Measurements from ENCODE around the gene RAB9B. TPM values are rescaled to one million over a fixed set of nuclear protein-coding genes. Genes with fewer than 3 reads are reported as not detected.
"Not testable (repeated sequence)": the region's sequence is repeated elsewhere in the genome, so short reads cannot be mapped to it uniquely, and the experiment has no call there.

Gene RAB9B, protein sequence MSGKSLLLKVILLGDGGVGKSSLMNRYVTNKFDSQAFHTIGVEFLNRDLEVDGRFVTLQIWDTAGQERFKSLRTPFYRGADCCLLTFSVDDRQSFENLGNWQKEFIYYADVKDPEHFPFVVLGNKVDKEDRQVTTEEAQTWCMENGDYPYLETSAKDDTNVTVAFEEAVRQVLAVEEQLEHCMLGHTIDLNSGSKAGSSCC
- 1.0 TPM for polyA plus RNA-seq (2013, experiment 1 of 2; ENCODE audit: insufficient read length)
- 1.5 TPM for polyA plus RNA-seq (2013, experiment 2 of 2; ENCODE audit: insufficient read length)

GRCh38 chrX:103831803-103832544 lies at the start of gene RAB9B:
TSS of gene RAB9B (minus strand) at chrX:103832257. CDS start at chrX:103825784, 6,473 bp downstream.
- peak; percentile 43 for DNase-seq

DNA sequence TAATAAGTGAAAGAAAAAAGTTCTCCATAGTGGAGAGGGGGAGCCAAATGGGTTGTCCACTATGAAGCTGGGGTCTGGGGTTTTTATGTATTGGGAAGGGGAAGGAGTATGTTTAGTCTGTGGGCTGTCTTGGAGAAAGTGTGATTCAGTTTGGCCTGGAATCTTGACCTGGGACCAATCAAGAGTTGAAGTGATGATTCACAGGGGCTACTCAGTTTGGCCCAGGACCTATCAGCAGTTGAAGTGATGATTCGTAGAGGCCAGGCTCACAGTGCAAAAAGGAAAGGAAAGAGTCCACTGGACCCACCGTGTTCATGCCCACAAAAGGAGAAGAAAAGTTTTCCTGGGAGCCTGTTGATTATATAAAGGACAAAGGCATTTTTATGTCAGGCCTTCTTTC lies 47.3 kb upstream of the RAB9B start:
- DNase-seq, result peak; percentile 73

- peak; percentile 91 for DNase-seq
Observed at GRCh38 chrX:103878466-103879122, 46.5 kb upstream of the RAB9B start.

- no peak for DNase-seq
Observed at GRCh38 chrX:103877571-103877970, 45.5 kb upstream of the RAB9B start.

DNA sequence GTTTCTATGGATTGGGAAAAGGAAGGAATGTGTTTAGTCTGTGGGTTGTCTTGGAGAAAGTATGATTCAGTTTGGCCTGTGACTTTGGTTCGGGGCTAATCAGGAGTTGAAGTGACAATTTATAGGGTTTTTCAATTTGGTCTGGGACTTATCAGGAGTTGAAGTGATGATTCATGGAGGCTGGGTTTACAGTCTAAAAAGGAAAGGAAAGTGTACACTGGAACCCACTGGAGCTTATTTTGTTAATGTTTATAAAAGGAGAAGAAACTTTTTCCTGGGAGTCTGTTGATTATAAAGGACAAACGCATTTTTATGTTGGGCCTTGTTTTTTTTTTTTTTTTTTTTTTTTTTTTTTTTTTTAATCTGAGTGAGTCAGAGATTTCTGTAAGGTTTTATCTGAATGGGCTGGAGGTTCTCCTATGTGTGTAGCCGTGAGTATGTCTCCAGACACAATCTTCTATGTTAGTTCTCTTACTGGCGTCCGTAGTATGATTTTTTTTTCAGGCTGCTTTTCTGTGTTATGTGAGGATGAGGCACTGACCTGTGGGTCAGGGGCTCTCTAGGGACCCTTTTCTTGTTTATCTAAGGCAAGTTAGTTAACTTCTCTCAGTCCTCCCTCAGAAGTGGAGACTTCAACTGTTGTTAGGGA lies 33.0 kb upstream of the RAB9B start:
- DNase-seq, result peak; percentile 24

GRCh38 chrX:103864149-103864548 lies 32.1 kb upstream of the RAB9B start:
- DNase-seq, result no peak

DNA sequence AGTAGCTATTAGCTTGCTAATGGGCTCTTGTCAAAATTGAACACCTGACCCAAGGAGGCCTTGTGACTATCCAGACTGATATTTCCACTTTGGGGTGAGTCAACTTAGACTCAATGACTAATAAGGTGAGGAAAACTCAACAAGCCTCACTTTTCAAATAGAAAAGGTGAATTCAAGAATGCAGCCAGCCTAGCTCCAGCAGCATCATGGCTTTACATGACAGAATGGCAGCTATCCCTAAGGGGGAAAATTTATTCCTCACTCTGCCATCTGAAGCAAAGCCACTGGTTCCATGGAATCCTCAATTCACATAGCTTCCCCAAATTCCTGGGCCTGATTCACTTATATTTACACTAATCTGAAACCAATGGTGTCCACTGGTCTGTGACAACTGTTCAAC lies 29.1 kb upstream of the RAB9B start:
- DNase-seq, result no peak

GRCh38 chrX:103849558-103849957 lies 17.5 kb upstream of the RAB9B start:
- DNase-seq, result no peak

DNA sequence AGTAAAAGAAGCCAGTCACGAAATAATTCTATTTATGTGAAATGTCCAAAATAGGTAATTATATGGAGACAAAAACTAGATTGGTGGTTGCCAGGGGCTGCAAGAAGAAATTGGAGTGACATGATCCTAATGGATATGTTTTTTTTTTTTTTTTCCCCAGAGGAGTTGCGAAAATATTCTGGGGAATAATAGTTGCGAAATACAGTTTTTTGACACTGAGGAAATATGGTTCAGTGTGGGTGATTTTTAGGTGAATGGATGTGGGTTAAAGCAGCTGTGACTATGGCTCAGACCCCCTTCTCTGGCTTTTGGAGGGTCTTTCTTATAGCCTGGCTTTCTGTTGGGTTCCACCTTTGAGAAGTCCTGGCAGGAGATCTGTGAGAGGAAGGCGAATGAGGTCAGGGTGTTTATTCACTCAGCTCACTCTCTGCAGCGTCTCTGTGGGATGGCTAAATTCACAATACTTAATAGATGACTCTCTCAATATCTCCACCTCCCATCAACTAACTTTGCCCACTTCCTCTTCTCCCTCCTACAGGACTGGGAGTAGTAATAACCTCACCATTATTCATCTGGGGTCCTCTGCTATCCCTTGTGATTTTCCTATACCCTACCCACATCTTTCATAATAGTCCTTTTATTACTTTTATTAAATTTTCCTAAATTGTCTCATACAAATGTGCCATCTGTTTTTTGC lies 15.3 kb upstream of the RAB9B start:
- peak; percentile 47 for DNase-seq

- DNase-seq, result no peak
Observed at GRCh38 chrX:103846386-103846785, 14.3 kb upstream of the RAB9B start.

- DNase-seq, result peak; percentile 81
Observed at GRCh38 chrX:103845165-103845653, 13.2 kb upstream of the RAB9B start.

- DNase-seq, result peak; percentile 30
Observed at GRCh38 chrX:103839404-103839803, 7.3 kb upstream of the RAB9B start.

GRCh38 chrX:103831342-103831802 lies 685 bp downstream of the RAB9B start:
- no peak for DNase-seq

GRCh38 chrX:103830848-103831247 lies 1.2 kb downstream of the RAB9B start:
- no peak for DNase-seq

DNA sequence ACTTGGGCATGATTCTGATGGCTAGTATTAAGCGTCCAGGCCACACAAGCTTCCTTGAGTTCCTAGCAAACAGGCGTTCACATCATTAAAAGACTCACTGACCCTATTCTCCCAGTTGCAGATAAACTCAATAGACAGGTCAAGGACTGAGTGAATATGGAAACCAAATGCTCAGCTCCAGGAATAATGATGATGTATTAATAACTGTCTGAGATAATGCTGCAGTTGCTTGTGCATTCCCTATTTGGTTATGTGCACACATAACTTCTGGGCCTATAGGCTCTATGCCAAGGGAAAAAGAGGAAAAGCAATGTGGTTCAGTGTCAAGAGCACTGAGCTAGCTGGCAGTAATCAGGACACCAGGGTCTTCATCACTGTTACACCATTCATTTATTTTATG lies 3.5 kb downstream of the RAB9B start:
- DNase-seq, result no peak

DNA sequence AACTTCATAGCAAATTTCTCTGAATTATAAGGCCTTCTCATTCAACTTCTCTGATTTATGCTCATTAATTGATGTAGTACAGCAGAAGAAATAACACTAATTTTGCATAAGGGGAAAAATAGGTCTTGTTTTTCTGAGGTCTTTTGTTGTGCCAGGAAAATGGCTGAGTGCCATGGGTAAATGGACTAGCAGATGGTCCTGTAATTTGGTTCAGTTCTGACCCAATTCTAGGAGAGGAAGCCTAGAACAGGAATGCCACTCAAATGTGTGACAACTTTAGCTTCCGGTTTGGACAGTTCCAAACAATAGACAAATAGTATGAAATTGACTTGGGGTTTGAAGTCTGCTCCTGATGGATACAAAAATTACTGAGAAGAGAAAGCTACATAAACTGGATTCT lies 6.2 kb downstream of the RAB9B start:
- no peak for DNase-seq

DNA sequence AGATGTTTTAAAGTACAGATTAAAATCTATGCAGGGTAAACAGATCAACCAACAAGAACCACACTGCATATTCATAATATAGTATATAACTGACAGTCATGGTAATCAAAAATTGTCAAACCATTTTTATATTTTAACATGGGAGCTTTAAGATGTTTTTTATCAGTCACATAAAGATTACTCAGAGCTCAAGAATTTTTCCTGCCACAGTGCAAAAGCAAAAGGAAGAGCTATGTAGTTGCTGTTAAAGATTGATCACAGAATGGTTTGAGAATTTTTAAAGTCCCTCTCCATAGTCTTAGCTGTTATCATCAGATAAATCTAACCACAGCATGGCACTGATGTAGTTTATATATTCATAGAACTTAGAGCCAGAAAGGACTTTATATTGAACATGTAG lies 8.5 kb downstream of the RAB9B start:
- peak; percentile 60 for DNase-seq

GRCh38 chrX:103820802-103821201 lies 11.3 kb downstream of the RAB9B start:
- not testable (repeated sequence) for DNase-seq

DNA sequence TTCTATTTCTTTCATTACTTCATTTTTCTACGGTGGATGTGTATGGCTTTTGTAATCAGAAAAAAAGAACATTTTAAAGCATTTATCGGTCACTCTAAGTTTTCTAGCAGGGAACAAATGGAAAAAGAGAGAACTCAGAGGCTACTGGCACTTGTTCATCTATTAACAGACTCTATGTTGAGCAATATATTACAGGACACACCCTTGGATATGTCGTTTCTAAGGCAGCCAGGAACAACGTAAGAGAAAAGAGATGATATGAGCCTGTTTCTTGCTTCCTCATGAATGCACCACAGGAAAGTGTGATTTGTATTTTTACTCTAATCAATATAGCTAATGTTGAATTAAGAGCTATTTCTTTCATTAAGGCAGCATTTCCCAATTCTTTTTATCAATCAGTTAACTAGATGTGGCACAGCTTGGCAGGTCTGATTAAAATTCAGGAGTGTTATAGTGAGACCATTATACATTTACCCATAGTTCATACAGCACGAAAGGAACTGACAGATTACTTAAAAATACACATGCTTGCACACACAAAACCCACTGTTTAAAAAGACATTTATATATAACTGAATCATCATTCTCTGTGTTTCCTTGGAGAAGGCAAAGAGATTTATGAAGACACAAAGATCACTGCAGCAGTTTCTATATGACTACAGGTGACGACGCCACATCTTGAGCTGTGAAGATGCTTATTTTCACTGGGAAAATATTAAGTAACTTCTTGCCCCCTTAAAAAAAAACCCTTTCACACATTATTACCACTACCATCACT lies 13.0 kb downstream of the RAB9B start:
- DNase-seq, result no peak

- peak; percentile 49 for DNase-seq
Observed at GRCh38 chrX:103817502-103817901, 14.6 kb downstream of the RAB9B start.

GRCh38 chrX:103817101-103817500 lies 15.0 kb downstream of the RAB9B start:
- DNase-seq, result not testable (repeated sequence)
